ENCODE measurements around the gene PRM3. TPM values are rescaled to one million over a fixed set of nuclear protein-coding genes. Genes with fewer than 3 reads are reported as not detected.
A peak's percentile ranks its signal among the peaks of the same experiment; 100 is the strongest.
"Not testable (repeated sequence)": the region's sequence is repeated elsewhere in the genome, so short reads cannot be mapped to it uniquely, and the experiment has no call there.

The PRM3 gene
- total RNA-seq, 1 experiment from 2014 or later = not detected

GRCh38 chr16:11292076-11292748 is 18.8 kb upstream of the PRM3 start:
- no peaks in the 10 kb centered on the region for H3K9me3 Mint-ChIP-seq (ENCODE audit: unreplicated experiment)
- ChIA-PET POLR2A (no interaction called here), CTCF (interaction anchor here (0.6 to 1.5 kb wide), 4 partner anchors 37 to 367 kb away, joined by 3 to 5 read pairs (median 4); no protein-coding TSS in a partner anchor)
- TF ChIP-seq CTCF (IDR thresholded peaks at IDR 0.05; ENCODE audit: insufficient read depth in 1 of 2, low read depth in 1 of 2, low read length in 1 of 2, severe bottlenecking in 1 of 2, unreplicated experiment in 1 of 2) = no peak
- H3K36me3 ChIP-seq (ENCODE audit: control insufficient read depth, insufficient read depth, low read length) = no peaks in the 10 kb centered on the region
- H3K4me3 Mint-ChIP-seq (ENCODE audit: unreplicated experiment) = no peak overlapping the region
- H3K27me3 ChIP-seq (replicated peaks; ENCODE audit: control insufficient read depth, insufficient read depth, low read length) = no peaks in the 10 kb centered on the region
- peaks cover 22% of the 10 kb centered on the region for H3K4me1 ChIP-seq
- no peak for DNase-seq
- intact Hi-C loops (cut with micrococcal nuclease; ENCODE audit: unreplicated experiment) = no loop called here
- no peaks in the 10 kb centered on the region for H3K36me3 Mint-ChIP-seq (ENCODE audit: insufficient read depth, unreplicated experiment)
- no TSS peak for BruUV-seq (replicated peaks)
- no peak overlapping the region for H3K4me3 ChIP-seq (ENCODE audit: low read depth, low read length)
- H3K27me3 Mint-ChIP-seq (ENCODE audit: insufficient read depth, unreplicated experiment) = no peaks in the 10 kb centered on the region
- H3K27ac Mint-ChIP-seq (ENCODE audit: unreplicated experiment) = no peak overlapping the region
- peaks cover 18% of the 10 kb centered on the region for H3K4me1 Mint-ChIP-seq (ENCODE audit: low read depth, unreplicated experiment)
- no peaks in the 10 kb centered on the region for H3K9me3 ChIP-seq

DNA sequence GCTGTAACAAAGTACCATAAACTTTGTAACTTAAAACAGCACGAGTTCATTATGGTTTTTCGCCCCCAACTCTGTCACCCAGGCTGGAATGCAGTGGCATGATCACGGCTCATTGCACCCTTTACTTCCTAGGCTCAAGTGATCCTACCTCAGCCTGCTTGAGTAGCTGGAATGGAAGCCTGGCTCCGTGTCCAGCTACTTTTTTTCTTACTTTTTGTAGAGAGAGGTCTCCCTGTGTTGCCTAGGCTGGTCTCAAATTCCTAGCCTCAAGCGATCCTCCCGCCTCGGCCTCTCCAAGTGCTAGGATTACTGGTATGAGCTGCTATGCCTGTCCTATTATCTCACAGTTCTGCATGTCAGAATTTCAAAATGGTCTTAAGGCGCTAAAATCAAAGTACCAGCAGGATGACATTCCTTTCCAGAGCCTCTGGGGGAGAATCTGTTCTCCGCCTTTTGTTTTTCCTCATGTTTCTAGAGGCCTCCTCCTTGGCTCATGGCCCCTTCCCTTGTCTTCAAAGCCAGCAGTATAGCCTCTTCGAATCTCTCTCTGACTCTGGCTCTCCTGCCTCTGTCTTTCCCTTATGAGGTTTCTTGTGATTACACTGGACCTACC is 17.8 kb upstream of the PRM3 start:
- Mint-ChIP-seq H3K4me1 (ENCODE audit: low read depth, unreplicated experiment) (peaks cover 18% of the 10 kb centered on the region), H3K27me3 (ENCODE audit: insufficient read depth, unreplicated experiment) (no peaks in the 10 kb centered on the region), H3K27ac (ENCODE audit: unreplicated experiment) (peak overlapping the region; percentile 10), H3K9me3 (ENCODE audit: unreplicated experiment) (no peaks in the 10 kb centered on the region), H3K4me3 (ENCODE audit: unreplicated experiment) (no peak overlapping the region), H3K36me3 (ENCODE audit: insufficient read depth, unreplicated experiment) (no peaks in the 10 kb centered on the region)
- intact Hi-C loops (cut with micrococcal nuclease; ENCODE audit: unreplicated experiment) = no loop called here
- no peaks in the 10 kb centered on the region for H3K36me3 ChIP-seq (ENCODE audit: control insufficient read depth, insufficient read depth, low read length)
- H3K9me3 ChIP-seq = no peaks in the 10 kb centered on the region
- DNase-seq = peak in 1 of 2 experiments; percentile 20
- no TSS peak for BruUV-seq (replicated peaks)
- H3K4me3 ChIP-seq (ENCODE audit: low read depth, low read length) = no peak overlapping the region
- POLR2A ChIA-PET = interaction anchor here (1.2 kb wide), 1 partner anchor 35 kb away, joined by 6 read pairs; the partner anchor contains the start of gene SOCS1
- H3K27me3 ChIP-seq (replicated peaks; ENCODE audit: control insufficient read depth, insufficient read depth, low read length) = no peaks in the 10 kb centered on the region
- CTCF ChIA-PET = interaction anchor here (1.5 kb wide), 1 partner anchor 36 kb away, joined by 5 read pairs; no protein-coding TSS in a partner anchor
- peaks cover 13% of the 10 kb centered on the region for H3K4me1 ChIP-seq
- TF ChIP-seq CTCF (IDR thresholded peaks at IDR 0.05; ENCODE audit: insufficient read depth in 1 of 2, low read depth in 1 of 2, low read length in 1 of 2, severe bottlenecking in 1 of 2, unreplicated experiment in 1 of 2) = no peak

DNA sequence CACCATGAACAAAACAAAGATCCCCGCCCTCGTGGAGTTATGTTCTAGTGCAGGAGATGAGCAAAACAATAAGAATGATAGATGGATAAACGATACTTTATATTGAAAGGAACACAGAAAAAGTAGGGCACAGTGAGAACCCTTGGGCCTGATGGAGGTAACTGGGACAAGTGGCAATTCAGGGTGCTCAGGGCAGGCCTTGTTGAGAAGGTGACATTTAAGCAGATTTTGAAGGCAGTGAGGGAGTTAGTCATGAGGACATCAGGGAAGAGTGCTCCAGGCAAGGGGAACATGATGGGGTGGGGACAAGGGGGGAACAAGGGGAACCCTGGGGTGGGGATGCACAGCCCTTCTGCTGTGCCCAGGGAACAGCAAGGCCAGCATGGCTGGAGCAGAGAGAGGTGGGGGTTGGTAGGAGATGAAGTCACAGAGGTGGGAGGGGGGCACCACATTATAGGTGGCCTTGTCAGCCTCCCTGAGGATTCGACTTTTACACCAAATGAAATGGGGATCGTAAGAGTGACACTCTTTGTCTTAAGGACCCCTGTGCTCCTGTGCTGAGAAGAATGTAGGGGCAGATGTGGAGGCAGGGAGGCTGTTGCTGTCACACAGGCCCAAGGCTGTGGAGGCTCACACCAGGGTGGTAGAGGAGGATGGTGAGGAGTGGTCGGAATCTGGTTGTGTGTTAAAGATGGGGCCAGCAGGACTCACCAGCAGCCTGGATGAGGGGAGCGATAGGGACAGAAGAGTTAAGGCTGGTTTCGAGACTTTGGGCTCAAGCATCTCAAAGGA is 16.9 kb upstream of the PRM3 start:
- intact Hi-C loops (cut with micrococcal nuclease; ENCODE audit: unreplicated experiment) = no loop called here
- DNase-seq = no peak
- ChIA-PET POLR2A (interaction anchor here (1.2 kb wide), 1 partner anchor 34 kb away, joined by 6 read pairs; the partner anchor contains the start of gene SOCS1), CTCF (no interaction called here)
- no peaks in the 10 kb centered on the region for H3K9me3 ChIP-seq
- H3K4me1 Mint-ChIP-seq (ENCODE audit: low read depth, unreplicated experiment) = peaks cover 18% of the 10 kb centered on the region
- no peaks in the 10 kb centered on the region for H3K36me3 ChIP-seq (ENCODE audit: control insufficient read depth, insufficient read depth, low read length)
- H3K36me3 Mint-ChIP-seq (ENCODE audit: insufficient read depth, unreplicated experiment) = no peaks in the 10 kb centered on the region
- BruUV-seq (replicated peaks) = no TSS peak
- no peaks in the 10 kb centered on the region for H3K27me3 Mint-ChIP-seq (ENCODE audit: insufficient read depth, unreplicated experiment)
- no peaks in the 10 kb centered on the region for H3K9me3 Mint-ChIP-seq (ENCODE audit: unreplicated experiment)
- TF ChIP-seq CTCF (IDR thresholded peaks at IDR 0.05; ENCODE audit: insufficient read depth in 1 of 2, low read depth in 1 of 2, low read length in 1 of 2, severe bottlenecking in 1 of 2, unreplicated experiment in 1 of 2) = no peak
- H3K27me3 ChIP-seq (replicated peaks; ENCODE audit: control insufficient read depth, insufficient read depth, low read length) = no peaks in the 10 kb centered on the region
- H3K27ac Mint-ChIP-seq (ENCODE audit: unreplicated experiment) = no peak overlapping the region
- peaks cover 13% of the 10 kb centered on the region for H3K4me1 ChIP-seq
- no peak overlapping the region for H3K4me3 ChIP-seq (ENCODE audit: low read depth, low read length)
- no peak overlapping the region for H3K4me3 Mint-ChIP-seq (ENCODE audit: unreplicated experiment)

DNA sequence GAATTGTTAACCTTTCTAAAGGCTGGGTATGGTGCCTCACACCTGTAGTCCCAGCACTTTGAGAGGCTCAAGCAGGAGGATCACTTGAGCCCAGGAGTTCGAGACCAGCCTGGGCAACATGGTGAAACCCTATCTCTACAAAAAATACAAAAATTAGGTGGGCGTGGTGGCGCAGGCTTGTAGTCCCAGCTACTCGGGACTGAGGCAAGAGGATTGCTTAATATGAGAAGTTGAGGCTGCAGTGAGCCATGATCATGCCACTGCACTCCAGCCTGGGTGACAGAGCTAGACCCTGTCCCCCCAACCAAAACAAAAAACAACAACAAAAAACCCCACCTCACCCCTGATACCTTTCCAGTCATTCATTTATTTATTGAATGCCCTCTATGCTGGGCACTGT is 16.3 kb upstream of the PRM3 start:
- POLR2A ChIA-PET; H3K36me3 Mint-ChIP-seq (ENCODE audit: insufficient read depth, unreplicated experiment); H3K4me3 Mint-ChIP-seq (ENCODE audit: unreplicated experiment); H3K36me3 ChIP-seq (ENCODE audit: control insufficient read depth, insufficient read depth, low read length); H3K27ac Mint-ChIP-seq (ENCODE audit: unreplicated experiment); BruUV-seq (replicated peaks); intact Hi-C loops (cut with micrococcal nuclease; ENCODE audit: unreplicated experiment); H3K9me3 Mint-ChIP-seq (ENCODE audit: unreplicated experiment); H3K27me3 Mint-ChIP-seq (ENCODE audit: insufficient read depth, unreplicated experiment); DNase-seq; CTCF ChIA-PET; H3K27me3 ChIP-seq (replicated peaks; ENCODE audit: control insufficient read depth, insufficient read depth, low read length); H3K9me3 ChIP-seq; H3K4me3 ChIP-seq (ENCODE audit: low read depth, low read length): not testable (repeated sequence)
- peaks cover 13% of the 10 kb centered on the region for H3K4me1 ChIP-seq
- peaks cover 18% of the 10 kb centered on the region for H3K4me1 Mint-ChIP-seq (ENCODE audit: low read depth, unreplicated experiment)
